Endothelial cell of umbilical vein (primary cell): ENCODE data around the gene LIN7A. TPM values are rescaled to one million over a fixed set of nuclear protein-coding genes. Genes with fewer than 3 reads are reported as not detected.

Source experiments
- BruUV-seq: library from RNA; stranded (reverse); fragments of 400-500 nt; replicated peaks from 2 replicates; lab custom pipeline; 2021; lab: Mats Ljungman, UMichigan
- CTCF ChIA-PET: fragments of 300-600, 350-600 bp; sonication (Branson Sonifier 250); formaldehyde crosslinking; loops from one replicate; lab custom pipeline; 2021; ENCODE audit warnings: antibody characterized with exemption, inconsistent platforms; lab: Charles Lee
- POLR2A ChIA-PET: fragments of 300-600, 350-600 bp; sonication (Branson Sonifier 250); formaldehyde crosslinking; loops from one replicate; lab custom pipeline; 2021; ENCODE audit warnings: antibody characterized with exemption, inconsistent platforms; lab: Charles Lee
- DNase-seq: peaks from one replicate; pipeline ENCODE4 v3.0.0-alpha.2; 2011; ENCODE audit warnings: low read depth, low spot score
- FAIRE-seq: peaks from 2 replicates; lab custom pipeline; 2011; peaks lifted over from hg19 to GRCh38; lab: Jason Lieb, UNC
- H2AFZ ChIP-seq: 2 replicates; pipeline ENCODE4 v1.6.0; 2012; ENCODE audit warnings: low read depth, low read length, control low read depth, inconsistent platforms
- H3K27ac ChIP-seq: 2 replicates; pipeline ENCODE4 v1.5.1; 2011; ENCODE audit warnings: low read depth, mild to moderate bottlenecking, control low read depth, low read length, moderate library complexity; ENCODE audit not compliant: insufficient read depth
- H3K27me3 ChIP-seq, 2 experiments: 2 replicates each; pipeline versions ENCODE4 v1.6.0 to v1.6.1; 2011; ENCODE audit warnings: low read length in 2 of 2, mixed read lengths in 1 of 2; ENCODE audit not compliant: control insufficient read depth in 2 of 2, insufficient read depth in 2 of 2
- H3K36me3 ChIP-seq, 2 experiments: 2 replicates in 1 of 2; 3 replicates in 1 of 2; pipeline ENCODE4 v1.5.1; 2011; ENCODE audit warnings: low read length in 2 of 2, mild to moderate bottlenecking in 1 of 2, moderate library complexity in 1 of 2; ENCODE audit not compliant: control insufficient read depth in 2 of 2, insufficient read depth in 2 of 2; ENCODE audit errors: extremely low read depth in 1 of 2
- H3K4me1 ChIP-seq: 3 replicates; pipeline ENCODE4 v1.5.1; 2011; ENCODE audit warnings: mild to moderate bottlenecking, low read length; ENCODE audit not compliant: control insufficient read depth, insufficient read depth; ENCODE audit errors: extremely low read depth
- H3K4me2 ChIP-seq: 2 replicates; pipeline ENCODE4 v1.6.1; 2011; ENCODE audit warnings: low read length, control low read depth, mixed read lengths; ENCODE audit not compliant: insufficient read depth
- H3K4me3 ChIP-seq, 3 experiments: fragments of 200-600 bp in 1 of 3; sonication (generic), shearing (Covaris generic) in 1 of 3; replicated peaks in 1 of 3; 2 replicates each; pipeline ENCODE4 v1.5.1; 2011 to 2016; ENCODE audit warnings: control low read depth in 3 of 3, low read length in 3 of 3, mild to moderate bottlenecking in 2 of 3, inconsistent platforms in 1 of 3, low read depth in 1 of 3, moderate library complexity in 1 of 3; ENCODE audit not compliant: insufficient read depth in 1 of 3
- H3K79me2 ChIP-seq: 2 replicates; pipeline ENCODE4 v1.6.0; 2012; ENCODE audit warnings: low read length, inconsistent platforms; ENCODE audit not compliant: control insufficient read depth, insufficient read depth
- H3K9ac ChIP-seq: replicated peaks from 2 replicates; pipeline ENCODE3; 2011; ENCODE audit warnings: low read length, control low read depth; ENCODE audit not compliant: insufficient read depth; ENCODE audit errors: extremely low read depth
- H3K9me1 ChIP-seq: replicated peaks from 3 replicates; pipeline ENCODE4 v1.6.0; 2011; ENCODE audit warnings: mild to moderate bottlenecking, low read length; ENCODE audit not compliant: control insufficient read depth, insufficient read depth; ENCODE audit errors: extremely low read depth
- H3K9me3 ChIP-seq: replicated peaks from 2 replicates; pipeline ENCODE4 v1.5.1; 2012; ENCODE audit warnings: low read length, inconsistent platforms; ENCODE audit not compliant: control insufficient read depth, insufficient read depth
- H4K20me1 ChIP-seq: replicated peaks from 2 replicates; pipeline ENCODE3; 2011; ENCODE audit warnings: mild to moderate bottlenecking, low read length; ENCODE audit not compliant: control insufficient read depth, insufficient read depth; ENCODE audit errors: extremely low read depth
- CTCF ChIP-seq, 2 donors: IDR thresholded peaks; 1 replicate in 1 of 2; 2 replicates in 1 of 2; pipeline ENCODE4 v1.5.1; 2011; ENCODE audit warnings: low read length in 2 of 2, mild to moderate bottlenecking in 2 of 2, moderate library complexity in 2 of 2, control low read depth in 1 of 2, inconsistent platforms in 1 of 2, low read depth in 1 of 2; ENCODE audit not compliant: insufficient read depth in 1 of 2; ENCODE audit errors: extremely low read depth in 1 of 2
- EZH2 ChIP-seq: IDR thresholded peaks from 2 replicates; pipeline ENCODE4 v1.6.1; 2012; ENCODE audit warnings: borderline replicate concordance, low read depth, mild to moderate bottlenecking, moderate library complexity, low read length, inconsistent platforms; ENCODE audit not compliant: severe bottlenecking
- FOS ChIP-seq: IDR thresholded peaks from 2 replicates; pipeline ENCODE4 v1.6.1; 2011; ENCODE audit warnings: mild to moderate bottlenecking, low read length, moderate library complexity, borderline replicate concordance; ENCODE audit not compliant: insufficient read depth
- GATA2 ChIP-seq: IDR thresholded peaks from 2 replicates; pipeline ENCODE4 v1.7.0; 2011; ENCODE audit warnings: low read depth, mild to moderate bottlenecking, moderate library complexity, mixed read lengths, low read length; ENCODE audit not compliant: insufficient read length, insufficient read depth
- JUN ChIP-seq: IDR thresholded peaks from 2 replicates; pipeline ENCODE4 v1.6.1; 2011; ENCODE audit warnings: borderline replicate concordance, low read depth; ENCODE audit not compliant: insufficient read length, insufficient read depth
- MAX ChIP-seq: IDR thresholded peaks from 2 replicates; pipeline ENCODE4 v1.6.1; 2011; ENCODE audit not compliant: insufficient read depth, insufficient read length
- MYC ChIP-seq: IDR thresholded peaks from one replicate; pipeline ENCODE4 v1.6.1; 2011; ENCODE audit warnings: mild to moderate bottlenecking, low read depth, low read length
- POLR2A ChIP-seq: IDR thresholded peaks from 2 replicates; pipeline ENCODE4 v1.6.1; 2012; ENCODE audit warnings: low read depth, mild to moderate bottlenecking, control low read depth, low read length
- POLR2AphosphoS5 ChIP-seq: IDR thresholded peaks from 2 replicates; pipeline ENCODE4 v1.6.1; 2012; ENCODE audit warnings: low read depth, mild to moderate bottlenecking, control low read depth, low read length, moderate library complexity; ENCODE audit not compliant: insufficient read depth
- dilution Hi-C: fragments of 300-500 bp; cut with MboI; formaldehyde crosslinking; loops from one replicate; pipeline ENCODE4 v1.15.0; 2019; ENCODE audit warnings: low sequenced_read_pairs; ENCODE audit not compliant: extremely low pct_ligation_motif_present
- intact Hi-C: fragments of 100-400 bp; cut with micrococcal nuclease; formaldehyde crosslinking; loops from one replicate; pipeline ENCODE4 v1.10.0; 2022
- polyA plus RNA-seq, 4 experiments: library from polyadenylated mRNA; depleted of rRNA in 3 of 4; stranded (reverse) in 3 of 4; unstranded in 1 of 4; fragments of >200 nt; gene quantifications; 2 replicates each; pipeline versions ENCODE4 v1.2.1 to v1.2.3, GENCODE V29; 2011 to 2012; ENCODE audit warnings: missing spikeins in 1 of 4
- total RNA-seq: library from RNA; stranded (reverse); gene quantifications from 2 replicates; pipeline ENCODE4 v1.2.3, GENCODE V29; 2021

The LIN7A gene
- total and polyA plus RNA-seq, 2 donors (not counting 3 experiments of a cell fraction or from before 2014, with no cell fraction given), result 1.6 to 4.3 TPM

GRCh38 chr12:80877721-80878265 lies 59.9 kb downstream of the LIN7A start:
- Histone ChIP-seq H3K27ac (no peak overlapping the region), H3K4me1 (no peaks in the 10 kb centered on the region), H4K20me1 (no peaks in the 10 kb centered on the region), H3K9me1 (no peaks in the 10 kb centered on the region), H3K79me2 (no peaks in the 10 kb centered on the region), H3K27me3 (no peaks in the 10 kb centered on the region), H2AFZ (no peak overlapping the region), H3K9me3 (no peaks in the 10 kb centered on the region), H3K4me3 (no peak overlapping the region), H3K4me2 (no peak overlapping the region), H3K36me3 (no peaks in the 10 kb centered on the region), H3K9ac (no peak overlapping the region)
- DNase-seq (no peak), FAIRE-seq (no peak)
- POLR2A ChIA-PET, result no interaction called here
- dilution Hi-C loops (no loop called here), intact Hi-C loops (no loop called here)
- TF ChIP-seq POLR2A (no peak), EZH2 (no peak), GATA2 (no peak), POLR2AphosphoS5 (no peak), MAX (no peak)
- BruUV-seq, result no TSS peak
- CTCF ChIA-PET, result no interaction called here

- H3K36me3 ChIP-seq, result no peaks in the 10 kb centered on the region
- dilution Hi-C loops, result no loop called here
- no peak for DNase-seq
- H3K4me1 ChIP-seq, result no peaks in the 10 kb centered on the region
- H4K20me1 ChIP-seq, result no peaks in the 10 kb centered on the region
- no peaks in the 10 kb centered on the region for H3K9me1 ChIP-seq
- no peak for FAIRE-seq
- H3K4me2 ChIP-seq, result no peak overlapping the region
- intact Hi-C loops, result no loop called here
- H3K27me3 ChIP-seq, result no peaks in the 10 kb centered on the region
- CTCF ChIA-PET, result no interaction called here
- H3K79me2 ChIP-seq, result no peaks in the 10 kb centered on the region
- H3K9me3 ChIP-seq, result no peaks in the 10 kb centered on the region
- no peak overlapping the region for H3K27ac ChIP-seq
- H3K9ac ChIP-seq, result no peak overlapping the region
- H3K4me3 ChIP-seq, result no peak overlapping the region
- no peak for TF ChIP-seq JUN
- no peak for TF ChIP-seq MAX
- TF ChIP-seq CTCF (IDR thresholded peaks at IDR 0.05; ENCODE audit: extremely low read depth in 1 of 2, insufficient read depth in 1 of 2, low read depth in 1 of 2, low read length in 2 of 2), result no peak
- no peak for TF ChIP-seq EZH2
- TF ChIP-seq POLR2AphosphoS5, result no peak
- no peak for TF ChIP-seq FOS
- TF ChIP-seq GATA2, result no peak
- TF ChIP-seq MYC, result no peak
- TF ChIP-seq POLR2A, result no peak
- H2AFZ ChIP-seq, result no peak overlapping the region
- no TSS peak for BruUV-seq
- POLR2A ChIA-PET, result no interaction called here
Observed at GRCh38 chr12:80872053-80872452, 65.7 kb downstream of the LIN7A start.
